ENCODE results near the gene RMDN3. TPM values are rescaled to one million over a fixed set of nuclear protein-coding genes. Genes with fewer than 3 reads are reported as not detected.

RMDN3 gene
- polyA plus RNA-seq, 2 donors: 18.0 to 21.6 TPM

DNA sequence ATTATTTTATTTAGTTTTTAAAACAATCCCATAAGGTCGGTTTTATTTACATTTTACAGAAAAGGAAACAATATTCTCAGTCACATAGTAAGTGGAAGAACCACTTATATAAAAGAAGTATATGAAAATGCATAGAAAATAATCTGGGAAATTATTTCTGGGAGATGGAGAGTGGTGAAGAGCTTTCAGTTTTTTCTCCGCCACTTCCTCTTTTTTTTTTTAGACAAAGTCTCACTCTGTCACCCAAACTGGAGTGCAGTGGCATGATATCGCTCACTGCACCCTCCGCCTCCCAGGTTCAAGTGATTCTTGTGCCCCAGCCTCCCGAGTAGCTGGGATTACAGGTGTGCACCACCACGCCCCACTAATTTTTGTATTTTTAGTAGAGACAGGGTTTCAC, 38.9 kb downstream of the RMDN3 start:
- WGBS, 2 donors: 93 to 96% methylated on average over 6 of the region's 6 CpGs
- Histone ChIP-seq H3K9me3 (ENCODE audit: control insufficient read depth in 2 of 2, insufficient read depth in 1 of 2, low read depth in 1 of 2, low read length in 1 of 2) (no peaks in the 10 kb centered on the region), H3K27me3 (ENCODE audit: control insufficient read depth in 1 of 2, insufficient read depth in 2 of 2, low read length in 2 of 2) (no peaks in the 10 kb centered on the region), H3K4me3 (ENCODE audit: low read depth in 1 of 2, low read length in 2 of 2) (no peak overlapping the region), H3K4me1 (ENCODE audit: control insufficient read depth in 2 of 2, insufficient read depth in 2 of 2, low read length in 1 of 2) (no peaks in the 10 kb centered on the region), H3K36me3 (ENCODE audit: control insufficient read depth in 2 of 2, insufficient read depth in 2 of 2, low read length in 1 of 2) (no peaks in the 10 kb centered on the region), H3K27ac (ENCODE audit: low read depth in 2 of 2, low read length in 1 of 2) (no peak overlapping the region)

DNA sequence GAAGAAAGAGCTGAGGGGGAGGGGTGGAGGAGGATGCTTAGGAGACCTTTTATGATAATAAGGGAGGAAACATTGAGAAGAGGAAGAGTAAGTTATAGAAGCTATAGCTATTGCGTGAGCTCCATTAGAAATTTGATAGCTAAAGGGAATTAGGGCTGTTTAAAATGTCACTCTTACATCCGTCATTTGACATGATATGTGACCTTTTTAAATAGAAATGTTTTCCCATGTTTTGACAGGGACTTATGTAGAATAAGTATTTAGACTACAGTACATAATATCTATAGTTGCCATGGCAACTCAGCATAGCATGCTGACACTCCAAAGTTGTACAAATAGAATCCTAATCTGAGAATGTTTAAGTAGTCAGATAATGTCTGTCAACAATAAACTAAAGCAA, 40.9 kb downstream of the RMDN3 start:
- WGBS, 2 donors: 49 to 56% methylated on average over 2 of the region's 2 CpGs
- Histone ChIP-seq H3K9me3 (ENCODE audit: control insufficient read depth in 2 of 2, insufficient read depth in 1 of 2, low read depth in 1 of 2, low read length in 1 of 2) (no peaks in the 10 kb centered on the region), H3K4me3 (ENCODE audit: low read depth in 1 of 2, low read length in 2 of 2) (no peak overlapping the region), H3K27ac (ENCODE audit: low read depth in 2 of 2, low read length in 1 of 2) (no peak overlapping the region), H3K36me3 (ENCODE audit: control insufficient read depth in 2 of 2, insufficient read depth in 2 of 2, low read length in 1 of 2) (no peaks in the 10 kb centered on the region), H3K4me1 (ENCODE audit: control insufficient read depth in 2 of 2, insufficient read depth in 2 of 2, low read length in 1 of 2) (no peaks in the 10 kb centered on the region), H3K27me3 (ENCODE audit: control insufficient read depth in 1 of 2, insufficient read depth in 2 of 2, low read length in 2 of 2) (no peaks in the 10 kb centered on the region)

DNA sequence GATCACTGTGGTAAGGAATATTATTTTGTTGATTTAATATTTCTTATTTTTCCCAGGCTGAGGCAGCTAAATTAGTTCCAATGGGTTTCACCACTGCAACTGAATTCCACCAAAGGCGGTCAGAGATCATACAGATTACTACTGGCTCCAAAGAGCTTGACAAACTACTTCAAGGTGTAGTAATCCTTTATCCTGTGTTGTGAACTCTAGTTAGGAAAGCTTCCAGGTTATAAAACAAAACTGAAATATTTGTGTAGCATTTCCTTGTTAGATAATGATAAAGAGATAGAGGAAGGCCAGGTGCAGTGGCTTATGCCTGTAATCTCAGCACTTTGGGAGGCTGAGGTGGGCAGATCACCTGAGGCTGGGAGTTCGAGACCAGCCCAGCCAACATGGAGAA, 48.9 kb downstream of the RMDN3 start:
- H3K27ac ChIP-seq (ENCODE audit: low read depth in 2 of 2, low read length in 1 of 2): no peak overlapping the region
- WGBS, 2 donors: 84 to 96% methylated on average over 2 of the region's 2 CpGs

DNA sequence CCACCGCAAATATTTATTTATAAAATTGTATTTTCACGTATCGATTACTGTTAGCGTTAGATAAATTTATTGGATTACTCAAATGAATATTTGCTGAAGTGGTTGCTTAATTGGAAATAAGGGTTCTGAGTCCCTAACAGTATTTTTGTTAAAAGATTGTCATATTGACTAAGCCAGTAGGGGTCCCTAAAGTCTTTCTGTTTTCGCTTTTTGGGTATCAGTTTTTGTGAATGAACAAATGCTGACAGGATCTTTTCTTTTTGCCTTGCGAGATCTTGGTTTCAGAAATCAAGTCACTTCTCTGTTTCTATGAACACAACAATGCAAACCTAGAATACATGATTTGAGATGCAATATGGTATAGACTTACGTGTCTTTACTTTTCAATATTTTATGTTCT, 53.0 kb downstream of the RMDN3 start:
- Histone ChIP-seq H3K36me3 (ENCODE audit: control insufficient read depth in 2 of 2, insufficient read depth in 2 of 2, low read length in 1 of 2) (no peaks in the 10 kb centered on the region), H3K4me3 (ENCODE audit: low read depth in 1 of 2, low read length in 2 of 2) (no peak overlapping the region), H3K27me3 (ENCODE audit: control insufficient read depth in 1 of 2, insufficient read depth in 2 of 2, low read length in 2 of 2) (no peaks in the 10 kb centered on the region), H3K27ac (ENCODE audit: low read depth in 2 of 2, low read length in 1 of 2) (no peak overlapping the region), H3K4me1 (ENCODE audit: control insufficient read depth in 2 of 2, insufficient read depth in 2 of 2, low read length in 1 of 2) (no peaks in the 10 kb centered on the region), H3K9me3 (ENCODE audit: control insufficient read depth in 2 of 2, insufficient read depth in 1 of 2, low read depth in 1 of 2, low read length in 1 of 2) (no peaks in the 10 kb centered on the region)
- WGBS, 2 donors: 93 to 97% methylated on average over 7 of the region's 7 CpGs

More for the DNA sequence above, 48.9 kb downstream of the RMDN3 start:
- H3K4me1 ChIP-seq (ENCODE audit: control insufficient read depth in 2 of 2, insufficient read depth in 2 of 2, low read length in 1 of 2): no peaks in the 10 kb centered on the region
- no peak overlapping the region for H3K4me3 ChIP-seq (ENCODE audit: low read depth in 1 of 2, low read length in 2 of 2)
- no peaks in the 10 kb centered on the region for H3K27me3 ChIP-seq (ENCODE audit: control insufficient read depth in 1 of 2, insufficient read depth in 2 of 2, low read length in 2 of 2)
- H3K9me3 ChIP-seq (ENCODE audit: control insufficient read depth in 2 of 2, insufficient read depth in 1 of 2, low read depth in 1 of 2, low read length in 1 of 2): no peaks in the 10 kb centered on the region
- no peaks in the 10 kb centered on the region for H3K36me3 ChIP-seq (ENCODE audit: control insufficient read depth in 2 of 2, insufficient read depth in 2 of 2, low read length in 1 of 2)

DNA sequence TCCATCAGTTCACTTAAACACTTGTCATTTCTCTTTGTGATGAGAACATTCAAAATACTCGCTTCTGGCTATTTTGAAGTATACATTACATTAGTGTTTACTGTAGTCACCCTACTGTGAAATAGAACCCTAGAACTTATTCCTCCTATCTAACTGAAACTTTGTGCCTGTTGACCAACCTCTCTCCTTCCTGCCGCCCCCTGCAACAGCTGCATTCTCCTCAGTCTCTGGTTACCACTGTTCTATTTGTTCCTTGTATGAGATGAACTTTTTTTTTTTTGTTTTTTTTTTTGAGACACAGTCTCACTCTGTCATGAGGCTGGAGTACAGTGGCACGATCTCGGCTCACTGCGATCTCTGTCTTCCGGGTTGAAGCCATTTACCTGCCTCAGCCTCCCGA, 57.1 kb downstream of the RMDN3 start:
- no peaks in the 10 kb centered on the region for H3K4me1 ChIP-seq (ENCODE audit: control insufficient read depth in 2 of 2, insufficient read depth in 2 of 2, low read length in 1 of 2)
- no peak overlapping the region for H3K27ac ChIP-seq (ENCODE audit: low read depth in 2 of 2, low read length in 1 of 2)
- H3K9me3 ChIP-seq (ENCODE audit: control insufficient read depth in 2 of 2, insufficient read depth in 1 of 2, low read depth in 1 of 2, low read length in 1 of 2): no peaks in the 10 kb centered on the region
- no peaks in the 10 kb centered on the region for H3K36me3 ChIP-seq (ENCODE audit: control insufficient read depth in 2 of 2, insufficient read depth in 2 of 2, low read length in 1 of 2)
- no peak overlapping the region for H3K4me3 ChIP-seq (ENCODE audit: low read depth in 1 of 2, low read length in 2 of 2)
- no peaks in the 10 kb centered on the region for H3K27me3 ChIP-seq (ENCODE audit: control insufficient read depth in 1 of 2, insufficient read depth in 2 of 2, low read length in 2 of 2)
- WGBS, 2 donors: 97 to 98% methylated on average over 7 of the region's 7 CpGs

DNA sequence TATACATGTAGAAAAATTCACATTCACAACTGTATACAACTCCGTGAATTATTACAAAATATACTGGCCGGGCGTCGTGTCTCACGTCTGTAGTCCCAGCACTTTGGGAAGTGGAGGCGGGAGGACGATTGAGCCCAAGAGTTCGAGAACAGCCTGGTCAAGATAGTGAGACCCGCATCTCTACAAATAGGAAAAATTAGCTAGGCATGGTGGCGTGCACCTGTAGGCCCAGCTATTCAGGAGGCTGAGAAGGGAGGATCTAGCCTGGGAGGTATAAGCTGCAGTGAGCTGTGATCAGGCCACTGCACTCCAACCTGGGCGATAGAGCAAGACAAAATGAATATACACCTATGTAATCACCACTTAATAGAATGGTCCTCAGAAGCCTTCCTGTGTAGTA, 58.8 kb downstream of the RMDN3 start:
- H3K36me3 ChIP-seq (ENCODE audit: control insufficient read depth in 2 of 2, insufficient read depth in 2 of 2, low read length in 1 of 2): peaks cover 0 to 3% of the 10 kb centered on the region in 2 donors
- H3K27ac ChIP-seq (ENCODE audit: low read depth in 2 of 2, low read length in 1 of 2): no peak overlapping the region
- 84 to 89% methylated on average over 11 of the region's 11 CpGs for WGBS, 2 donors
- no peaks in the 10 kb centered on the region for H3K4me1 ChIP-seq (ENCODE audit: control insufficient read depth in 2 of 2, insufficient read depth in 2 of 2, low read length in 1 of 2)
- no peaks in the 10 kb centered on the region for H3K27me3 ChIP-seq (ENCODE audit: control insufficient read depth in 1 of 2, insufficient read depth in 2 of 2, low read length in 2 of 2)
- H3K9me3 ChIP-seq (ENCODE audit: control insufficient read depth in 2 of 2, insufficient read depth in 1 of 2, low read depth in 1 of 2, low read length in 1 of 2): no peaks in the 10 kb centered on the region
- H3K4me3 ChIP-seq (ENCODE audit: low read depth in 1 of 2, low read length in 2 of 2): peak overlapping the region in 1 of 2 donors; percentile 18

DNA sequence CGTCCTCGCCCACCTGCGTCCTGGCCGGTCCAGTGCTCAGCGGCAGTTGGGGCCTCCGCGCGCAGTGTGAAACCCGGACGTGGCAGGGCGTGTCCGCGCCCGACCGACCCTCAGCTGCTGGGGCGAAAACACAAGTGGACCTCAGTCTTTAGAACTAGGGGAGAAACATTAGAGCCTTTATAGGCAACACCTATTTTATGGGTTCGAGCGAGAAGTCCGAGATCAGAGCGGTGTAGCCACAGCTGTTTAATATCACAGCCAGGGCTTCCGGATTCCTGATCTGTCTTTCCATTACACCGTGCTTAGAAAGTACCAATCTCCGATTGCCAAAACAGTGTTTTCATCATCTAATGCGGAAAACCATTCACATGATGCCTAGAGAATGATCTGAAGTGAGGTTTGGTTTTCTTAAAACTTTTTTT, 59.6 kb downstream of the RMDN3 start:
- Histone ChIP-seq H3K27me3 (ENCODE audit: control insufficient read depth in 1 of 2, insufficient read depth in 2 of 2, low read length in 2 of 2) (no peaks in the 10 kb centered on the region), H3K9me3 (ENCODE audit: control insufficient read depth in 2 of 2, insufficient read depth in 1 of 2, low read depth in 1 of 2, low read length in 1 of 2) (no peaks in the 10 kb centered on the region), H3K27ac (ENCODE audit: low read depth in 2 of 2, low read length in 1 of 2) (peak overlapping the region; percentile 99 to 100), H3K36me3 (ENCODE audit: control insufficient read depth in 2 of 2, insufficient read depth in 2 of 2, low read length in 1 of 2) (peaks cover 0 to 3% of the 10 kb centered on the region in 2 donors), H3K4me3 (ENCODE audit: low read depth in 1 of 2, low read length in 2 of 2) (peak overlapping the region; percentile 74 to 93), H3K4me1 (ENCODE audit: control insufficient read depth in 2 of 2, insufficient read depth in 2 of 2, low read length in 1 of 2) (no peaks in the 10 kb centered on the region)
- WGBS, 2 donors: 0 to 1% methylated on average over 24 of the region's 24 CpGs

DNA sequence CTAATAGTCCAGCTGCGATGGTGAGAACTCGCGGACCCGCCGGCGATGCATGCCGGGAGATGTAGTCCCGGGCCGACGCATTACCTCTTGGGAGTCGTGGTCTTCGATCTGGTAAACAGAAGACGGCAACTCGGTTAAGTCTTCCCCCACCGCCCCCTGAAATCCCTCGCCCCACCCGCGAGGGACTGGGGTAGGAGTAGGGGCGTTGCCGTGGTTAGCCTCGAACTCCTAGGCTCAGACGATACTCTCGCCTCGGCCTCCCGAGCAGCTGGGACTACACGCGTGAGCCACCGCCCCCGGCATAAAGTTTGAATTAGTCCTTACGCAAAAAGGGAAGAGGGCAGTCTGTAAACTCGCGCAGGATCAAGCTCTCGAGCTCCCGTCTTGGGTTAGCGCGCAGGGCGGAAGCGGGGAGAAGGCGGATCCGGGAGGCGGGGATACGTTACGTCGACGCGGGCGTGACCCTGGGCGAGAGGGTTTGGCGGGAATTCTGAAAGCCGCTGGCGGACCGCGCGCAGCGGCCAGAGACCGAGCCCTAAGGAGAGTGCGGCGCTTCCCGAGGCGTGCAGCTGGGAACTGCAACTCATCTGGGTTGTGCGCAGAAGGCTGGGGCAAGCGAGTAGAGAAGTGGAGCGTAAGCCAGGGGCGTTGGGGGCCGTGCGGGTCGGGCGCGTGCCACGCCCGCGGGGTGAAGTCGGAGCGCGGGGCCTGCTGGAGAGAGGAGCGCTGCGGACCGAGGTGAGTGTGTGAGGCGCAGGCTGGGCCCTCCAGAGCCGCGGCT, 60.2 kb downstream of the RMDN3 start, which contains the start of gene RAD51:
Gene RAD51 (plus strand): TSS at position 487 of the 781 bp plus-strand sequence. CDS start 3,585 bp downstream, outside the sequence.
- 0% methylated on average over 81 of the region's 81 CpGs for WGBS, 2 donors
- no peaks in the 10 kb centered on the region for H3K4me1 ChIP-seq (ENCODE audit: control insufficient read depth in 2 of 2, insufficient read depth in 2 of 2, low read length in 1 of 2)
- no peaks in the 10 kb centered on the region for H3K27me3 ChIP-seq (ENCODE audit: control insufficient read depth in 1 of 2, insufficient read depth in 2 of 2, low read length in 2 of 2)

DNA sequence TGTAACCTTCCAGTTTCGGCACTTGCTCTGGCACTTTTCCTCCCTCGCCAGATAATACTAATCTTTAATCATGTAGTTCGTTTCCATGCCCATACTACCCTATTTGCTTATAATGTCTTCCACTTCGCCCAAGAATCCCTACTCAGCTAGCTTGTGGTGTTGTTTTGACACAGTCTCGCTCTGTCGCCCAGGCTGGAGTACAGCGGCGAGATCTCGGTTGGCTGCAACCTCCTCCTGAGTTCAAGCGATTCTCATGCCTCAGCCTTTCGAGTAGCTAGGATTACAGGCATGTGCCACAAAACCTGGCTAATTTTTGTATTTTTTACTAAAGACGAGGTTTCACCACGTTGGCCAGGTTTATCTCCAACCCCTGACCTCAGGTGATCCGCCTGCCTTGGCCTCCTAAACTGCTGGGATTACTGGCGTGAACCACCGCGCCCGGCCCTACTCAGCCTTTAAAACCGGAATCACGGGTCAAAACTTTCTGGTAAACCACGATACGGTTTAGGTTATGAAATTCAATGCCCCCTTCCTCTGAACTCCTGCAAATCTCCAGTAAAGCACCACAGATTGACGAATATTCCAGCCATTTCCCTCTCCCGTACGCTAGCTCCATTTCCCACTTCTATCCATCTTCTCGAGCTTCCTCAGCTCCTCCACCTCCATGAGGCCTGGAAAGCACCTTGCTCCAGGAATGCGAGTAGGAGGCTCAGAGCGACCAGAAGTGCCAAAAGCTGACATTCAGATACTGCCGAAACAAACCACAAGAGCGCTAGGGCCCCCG, 61.0 kb downstream of the RMDN3 start:
- Histone ChIP-seq H3K27me3 (ENCODE audit: control insufficient read depth in 1 of 2, insufficient read depth in 2 of 2, low read length in 2 of 2) (no peaks in the 10 kb centered on the region), H3K27ac (ENCODE audit: low read depth in 2 of 2, low read length in 1 of 2) (peak overlapping the region; percentile 99 to 100), H3K4me3 (ENCODE audit: low read depth in 1 of 2, low read length in 2 of 2) (peak overlapping the region; percentile 74 to 93), H3K9me3 (ENCODE audit: control insufficient read depth in 2 of 2, insufficient read depth in 1 of 2, low read depth in 1 of 2, low read length in 1 of 2) (no peaks in the 10 kb centered on the region), H3K4me1 (ENCODE audit: control insufficient read depth in 2 of 2, insufficient read depth in 2 of 2, low read length in 1 of 2) (no peaks in the 10 kb centered on the region), H3K36me3 (ENCODE audit: control insufficient read depth in 2 of 2, insufficient read depth in 2 of 2, low read length in 1 of 2) (peaks cover 0 to 3% of the 10 kb centered on the region in 2 donors)
- WGBS, 2 donors: 27 to 28% methylated on average over 31 of the region's 31 CpGs

More for the DNA sequence above, 60.2 kb downstream of the RMDN3 start, which contains the start of gene RAD51:
- Histone ChIP-seq H3K36me3 (ENCODE audit: control insufficient read depth in 2 of 2, insufficient read depth in 2 of 2, low read length in 1 of 2) (peaks cover 0 to 3% of the 10 kb centered on the region in 2 donors), H3K27ac (ENCODE audit: low read depth in 2 of 2, low read length in 1 of 2) (peak within 1 kb of the TSS; percentile 99 to 100), H3K4me3 (ENCODE audit: low read depth in 1 of 2, low read length in 2 of 2) (peak within 1 kb of the TSS; percentile 74 to 93), H3K9me3 (ENCODE audit: control insufficient read depth in 2 of 2, insufficient read depth in 1 of 2, low read depth in 1 of 2, low read length in 1 of 2) (no peaks in the 10 kb centered on the region)

All from esophagus (tissue), 2 donors.